SK-N-SH (cell line): Measurements from ENCODE around the gene TEAD1. TPM values are rescaled to one million over a fixed set of nuclear protein-coding genes. Genes with fewer than 3 reads are reported as not detected.

Source experiments
- CTCF ChIA-PET: fragments of 300-600, 350-600 bp; formaldehyde crosslinking; extraction: SDS; loops from one replicate; lab custom pipeline; 2021; lab: Yijun Ruan, JAX
- POLR2A ChIA-PET: fragments of 350-600 bp; sonication (Branson Sonifier 250); formaldehyde crosslinking; extraction: SDS; loops from one replicate; lab custom pipeline; 2020; ENCODE audit warnings: antibody characterized with exemption, inconsistent platforms; lab: Yijun Ruan, JAX
- DNase-seq: peaks from one replicate; pipeline ENCODE4 v3.0.0; 2012
- H2AFZ ChIP-seq: fragments of 200-600 bp; sonication (generic); 2 replicates; pipeline ENCODE4 v1.8.1; 2016; ENCODE audit warnings: antibody characterized with exemption, mild to moderate bottlenecking, low read depth
- H3F3A ChIP-seq: fragments of 200-600 bp; sonication (generic); replicated peaks from 2 replicates; pipeline ENCODE3; 2016; ENCODE audit warnings: antibody characterized with exemption, mild to moderate bottlenecking; ENCODE audit not compliant: insufficient read depth
- H3K27ac ChIP-seq, 2 experiments: fragments of 200-500 bp in 1 of 2; fragments of 200-600 bp in 1 of 2; sonication (Bioruptor generic) in 1 of 2; sonication (generic), shearing (Covaris generic) in 1 of 2; 2 replicates each; pipeline versions ENCODE4 v1.5.1 to v1.6.1; 2014 to 2016; ENCODE audit warnings: low read depth in 2 of 2, inconsistent platforms in 1 of 2, low read length in 1 of 2, mild to moderate bottlenecking in 1 of 2, mixed read lengths in 1 of 2
- H3K27me3 ChIP-seq: fragments of 200-600 bp; sonication (generic), shearing (Covaris generic); 2 replicates; pipeline ENCODE4 v1.6.1; 2016; ENCODE audit warnings: mixed run types; ENCODE audit not compliant: insufficient read depth
- H3K36me3 ChIP-seq, 2 experiments: fragments of 200-500 bp in 1 of 2; fragments of 200-600 bp in 1 of 2; sonication (Bioruptor generic) in 1 of 2; sonication (generic) in 1 of 2; replicated peaks in 1 of 2; 2 replicates each; pipeline versions ENCODE3 to v1.5.1; 2014 to 2016; ENCODE audit warnings: low read length in 1 of 2, mild to moderate bottlenecking in 1 of 2; ENCODE audit not compliant: insufficient read depth in 2 of 2, control insufficient read depth in 1 of 2
- H3K4me1 ChIP-seq, 2 experiments: fragments of 200-500 bp in 1 of 2; fragments of 200-600 bp in 1 of 2; sonication (Bioruptor generic) in 1 of 2; sonication (generic), shearing (Covaris generic) in 1 of 2; 2 replicates each; pipeline versions ENCODE4 v1.5.1 to v1.6.1; 2014 to 2016; ENCODE audit warnings: low read depth in 1 of 2, low read length in 1 of 2, mixed run types in 1 of 2; ENCODE audit not compliant: insufficient read depth in 2 of 2, control insufficient read depth in 1 of 2
- H3K4me2 ChIP-seq: fragments of 200-600 bp; sonication (generic), shearing (Covaris generic); 2 replicates; pipeline ENCODE4 v1.6.1; 2017; ENCODE audit warnings: mixed run types
- H3K4me3 ChIP-seq, 2 experiments: fragments of 200-500 bp in 1 of 2; fragments of 200-600 bp in 1 of 2; sonication (Bioruptor generic) in 1 of 2; sonication (generic), shearing (Covaris generic) in 1 of 2; 2 replicates each; pipeline versions ENCODE4 v1.5.1 to v1.8.1; 2014 to 2016; ENCODE audit warnings: low read depth in 2 of 2, inconsistent platforms in 1 of 2, low read length in 1 of 2, mild to moderate bottlenecking in 1 of 2, mixed read lengths in 1 of 2, moderate library complexity in 1 of 2
- H3K79me2 ChIP-seq: fragments of 200-600 bp; sonication (generic); 2 replicates; pipeline ENCODE4 v1.8.1; 2017; ENCODE audit warnings: mild to moderate bottlenecking; ENCODE audit not compliant: insufficient read depth
- H3K9ac ChIP-seq: fragments of 200-600 bp; sonication (generic); 2 replicates; pipeline ENCODE4 v1.6.1; 2017; ENCODE audit warnings: mixed run types
- H3K9me2 ChIP-seq: fragments of 200-600 bp; sonication (generic); 2 replicates; pipeline ENCODE4 v1.6.1; 2017; ENCODE audit warnings: mixed run types
- H3K9me3 ChIP-seq: fragments of 200-600 bp; sonication (generic); 2 replicates; pipeline ENCODE4 v1.6.1; 2017; ENCODE audit warnings: mixed run types, mild to moderate bottlenecking, moderate library complexity
- H4K20me1 ChIP-seq: fragments of 200-600 bp; sonication (generic); 2 replicates; pipeline ENCODE4 v1.6.1; 2017; ENCODE audit warnings: mild to moderate bottlenecking, mixed run types; ENCODE audit not compliant: insufficient read depth
- FOSL2 ChIP-seq: IDR thresholded peaks from 2 replicates; pipeline ENCODE4 v1.4.0; 2012; ENCODE audit warnings: low read depth, mild to moderate bottlenecking, moderate library complexity, borderline replicate concordance
- FOXM1 ChIP-seq: IDR thresholded peaks from 2 replicates; pipeline ENCODE4 v1.4.0; 2012; ENCODE audit warnings: low read depth, mild to moderate bottlenecking
- POLR2AphosphoS5 ChIP-seq: IDR thresholded peaks from 2 replicates; pipeline ENCODE4 v1.6.1; 2012; ENCODE audit warnings: low read depth, low read length
- REST ChIP-seq: IDR thresholded peaks from 2 replicates; pipeline ENCODE4 v1.6.1; 2012; ENCODE audit warnings: mild to moderate bottlenecking, low read depth, low read length, moderate library complexity
- TAF1 ChIP-seq: IDR thresholded peaks from 2 replicates; pipeline ENCODE4 v1.6.1; 2012; ENCODE audit warnings: low read depth, mild to moderate bottlenecking, low read length, moderate library complexity, borderline replicate concordance
- WGBS: methylation state at CpG from one replicate; pipeline ENCODE4 v1.1.6; 2017; ENCODE audit warnings: low lambda C conversion rate; 5-methylcytosine and 5-hydroxymethylcytosine counted together
- polyA plus RNA-seq, 3 experiments: library from polyadenylated mRNA; depleted of rRNA; stranded (reverse); fragments of >200 nt; gene quantifications; 2 replicates each; pipeline ENCODE4 v1.2.3, GENCODE V29; 2012

TEAD1 gene
- polyA plus RNA-seq, 1 of the 3 experiments (the other 2 are of a cell fraction): 31.2 TPM

- Histone ChIP-seq H3K9ac (no peak overlapping the region), H2AFZ (no peak overlapping the region), H3K4me2 (no peak overlapping the region), H3K36me3 (peaks cover 10 to 14% of the 10 kb centered on the region in 2 experiments), H3K9me3 (no peaks in the 10 kb centered on the region), H3K9me2 (no peaks in the 10 kb centered on the region), H4K20me1 (peaks cover 47% of the 10 kb centered on the region), H3K4me3 (no peak overlapping the region), H3F3A (peaks cover 23% of the 10 kb centered on the region), H3K27ac (peak overlapping the region in 1 of 2 experiments; percentile 24; a peak in 2 of 4 replicates), H3K79me2 (peaks cover 95% of the 10 kb centered on the region), H3K4me1 (peaks cover 27 to 33% of the 10 kb centered on the region in 2 experiments), H3K27me3 (no peaks in the 10 kb centered on the region)
- TF ChIP-seq REST (0 out of 2 replicates have a peak, but pooled peaks have one; percentile 66), POLR2AphosphoS5 (no peak)
- CTCF ChIA-PET: interaction anchor here (0.6 kb wide), 1 partner anchor 383 kb away, joined by 3 read pairs; no protein-coding TSS in a partner anchor
- no peak for DNase-seq
- WGBS: 97% methylated on average over 3 of the region's 3 CpGs
- POLR2A ChIA-PET: no interaction called here
These were observed 185.8 kb downstream of the TEAD1 start for GRCh38 chr11:12859872-12860657.

DNA sequence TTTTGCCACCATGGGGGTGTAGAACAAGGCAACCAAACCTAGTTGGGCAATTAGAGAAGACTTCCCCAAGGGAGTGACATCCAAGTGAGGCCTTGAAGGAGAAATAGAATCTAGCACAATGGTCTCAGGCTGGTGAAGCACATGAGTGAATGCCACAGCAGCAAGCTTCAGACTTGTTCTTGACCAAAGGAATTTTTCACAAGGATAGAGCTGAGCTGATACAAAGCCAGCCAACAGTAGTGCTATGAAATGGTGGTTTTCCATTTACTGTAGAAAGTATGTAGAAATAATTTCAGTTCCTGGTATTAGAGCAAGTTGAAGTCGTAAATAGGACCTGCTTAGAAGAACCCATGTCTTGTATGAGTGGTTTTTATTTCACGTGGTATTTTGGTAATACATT lies 186.6 kb downstream of the TEAD1 start:
- H3F3A ChIP-seq: peaks cover 23% of the 10 kb centered on the region
- POLR2A ChIA-PET: no interaction called here
- H3K9ac ChIP-seq: no peak overlapping the region
- no peak for DNase-seq
- CTCF ChIA-PET: interaction anchor here (1.2 kb wide), 1 partner anchor 530 kb away, joined by 3 read pairs; no protein-coding TSS in a partner anchor
- H3K27me3 ChIP-seq: no peaks in the 10 kb centered on the region
- H3K4me2 ChIP-seq: no peak overlapping the region
- H3K36me3 ChIP-seq: peaks cover 10 to 22% of the 10 kb centered on the region in 2 experiments
- 92% methylated on average over 2 of the region's 2 CpGs for WGBS
- peaks cover 27 to 39% of the 10 kb centered on the region in 2 experiments for H3K4me1 ChIP-seq
- no peak overlapping the region for H2AFZ ChIP-seq
- H3K9me3 ChIP-seq: no peaks in the 10 kb centered on the region
- H3K27ac ChIP-seq: peak overlapping the region in 1 of 2 experiments; percentile 24; a peak in 1 of 4 replicates
- no peak overlapping the region for H3K4me3 ChIP-seq
- no peaks in the 10 kb centered on the region for H3K9me2 ChIP-seq
- TF ChIP-seq FOXM1 (no peak), TAF1 (no peak), FOSL2 (no peak)
- peaks cover 46% of the 10 kb centered on the region for H4K20me1 ChIP-seq
- H3K79me2 ChIP-seq: peaks cover 95% of the 10 kb centered on the region
